Anterior cingulate cortex (tissue), 58 donors: ENCODE data around the gene USP6NL.

Source experiments
- DNase-seq, 58 donors: peaks; one replicate each; lab custom pipeline; 2025; lab: John Stamatoyannopoulos, UW

The USP6NL gene

DNA sequence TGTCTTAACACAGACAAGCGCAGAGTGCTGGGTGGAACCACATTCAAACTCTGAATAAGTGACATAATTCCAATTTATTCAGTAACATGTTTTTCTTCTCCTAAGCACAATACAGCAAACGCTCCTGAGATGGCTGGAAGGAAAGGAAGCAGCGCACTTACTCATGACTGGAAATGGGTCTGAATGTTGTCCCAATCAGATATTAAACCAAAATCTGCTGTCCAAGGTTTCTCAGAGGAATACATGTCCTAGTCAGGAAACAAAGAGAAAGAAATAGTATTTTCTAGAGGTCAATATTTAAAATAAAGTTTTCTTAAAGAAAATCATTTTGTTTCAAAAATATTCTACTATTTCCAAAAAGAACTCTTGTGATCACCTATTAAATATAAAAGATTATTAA, 14.0 kb downstream of the USP6NL start:
- no peak for DNase-seq

DNA sequence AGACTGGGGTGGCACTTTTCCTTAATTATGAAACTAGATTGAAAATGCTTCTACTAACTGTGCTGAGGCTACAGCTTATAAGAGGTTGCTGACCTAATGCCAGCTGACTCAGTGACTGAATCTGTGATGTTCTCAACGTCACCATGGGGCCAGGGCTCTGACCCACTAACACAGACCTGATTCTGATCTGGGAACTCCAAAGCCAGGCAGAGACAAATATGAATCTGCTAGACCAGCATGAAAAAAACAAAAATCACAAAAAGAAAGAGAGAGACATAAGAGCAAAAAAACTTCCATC, 16.1 kb downstream of the USP6NL start:
- peak in 1 of 58 donors; percentile 22 for DNase-seq

DNA sequence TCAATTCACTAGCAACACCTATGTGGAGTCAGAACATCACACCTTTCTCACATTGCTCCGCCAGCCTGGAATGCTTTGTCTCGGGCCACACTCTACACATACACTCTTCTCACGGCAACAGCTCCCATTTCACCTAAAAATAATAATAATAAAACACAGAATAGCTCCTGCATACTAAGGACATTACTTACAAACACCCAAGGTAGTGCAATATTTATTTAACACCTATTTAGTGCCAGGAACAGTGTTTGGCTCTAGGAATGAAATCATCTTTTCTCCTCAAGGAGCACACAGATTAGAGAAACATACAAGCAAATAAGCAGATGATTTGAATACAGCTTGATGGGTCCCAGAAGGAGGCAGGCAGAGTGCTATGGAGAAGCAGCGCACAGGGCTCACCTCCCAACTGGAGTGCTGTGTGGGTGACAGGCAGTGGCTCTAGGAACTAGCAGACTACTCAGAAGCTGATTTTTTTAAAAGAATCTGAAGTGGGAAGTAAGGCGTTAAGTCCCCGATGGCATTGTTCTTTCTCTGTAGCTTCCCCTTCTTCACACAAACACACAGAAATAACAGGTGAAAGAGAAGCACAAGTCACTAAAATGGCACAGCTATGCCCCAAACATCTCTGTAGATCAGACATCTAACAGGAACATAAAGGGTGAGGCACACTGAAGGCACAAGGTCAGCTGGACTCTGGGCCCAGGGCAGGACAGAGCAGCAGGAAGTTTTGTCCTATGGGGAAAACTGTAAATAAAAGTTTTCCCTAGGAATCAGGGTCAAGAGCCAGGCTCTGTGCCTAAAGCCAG, 16.7 kb downstream of the USP6NL start:
- no peak for DNase-seq

DNA sequence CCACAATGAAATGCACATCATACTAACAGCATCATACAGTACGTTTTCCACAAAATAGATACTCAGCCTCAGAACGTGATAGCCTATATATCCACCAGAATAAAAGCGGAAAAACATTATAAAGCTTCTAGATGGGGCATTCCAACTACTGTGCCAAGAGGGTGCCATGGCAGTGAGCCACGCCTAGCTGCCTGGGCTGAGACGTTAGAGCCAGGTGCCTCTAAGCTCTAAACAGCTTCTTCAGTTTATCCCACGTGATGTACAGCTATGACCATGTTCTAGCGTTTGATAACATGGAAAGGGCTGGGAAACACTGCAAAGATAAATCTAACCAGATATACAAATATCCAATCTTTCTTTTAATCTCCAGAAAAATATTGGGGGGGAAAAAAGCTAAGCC, 17.8 kb downstream of the USP6NL start:
- DNase-seq = no peak

DNA sequence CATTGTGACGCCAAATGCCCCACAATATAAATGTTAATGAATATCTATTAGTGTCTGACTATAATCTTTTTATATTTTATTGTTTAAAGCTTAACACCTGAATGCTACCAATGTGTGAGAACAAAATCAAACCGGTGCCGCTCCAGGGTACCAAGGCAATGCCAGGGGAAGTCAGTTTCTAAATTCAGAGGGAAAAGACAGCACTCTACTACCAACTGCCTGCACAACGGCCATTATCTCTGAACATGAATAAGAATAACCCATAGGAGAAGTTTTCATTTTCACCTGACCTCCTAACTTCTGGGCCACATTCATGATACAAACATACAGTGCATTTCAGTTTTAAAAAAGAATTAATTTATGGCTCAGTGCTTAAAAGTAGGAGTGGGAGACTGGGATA, 21.7 kb downstream of the USP6NL start:
- DNase-seq = no peak

DNA sequence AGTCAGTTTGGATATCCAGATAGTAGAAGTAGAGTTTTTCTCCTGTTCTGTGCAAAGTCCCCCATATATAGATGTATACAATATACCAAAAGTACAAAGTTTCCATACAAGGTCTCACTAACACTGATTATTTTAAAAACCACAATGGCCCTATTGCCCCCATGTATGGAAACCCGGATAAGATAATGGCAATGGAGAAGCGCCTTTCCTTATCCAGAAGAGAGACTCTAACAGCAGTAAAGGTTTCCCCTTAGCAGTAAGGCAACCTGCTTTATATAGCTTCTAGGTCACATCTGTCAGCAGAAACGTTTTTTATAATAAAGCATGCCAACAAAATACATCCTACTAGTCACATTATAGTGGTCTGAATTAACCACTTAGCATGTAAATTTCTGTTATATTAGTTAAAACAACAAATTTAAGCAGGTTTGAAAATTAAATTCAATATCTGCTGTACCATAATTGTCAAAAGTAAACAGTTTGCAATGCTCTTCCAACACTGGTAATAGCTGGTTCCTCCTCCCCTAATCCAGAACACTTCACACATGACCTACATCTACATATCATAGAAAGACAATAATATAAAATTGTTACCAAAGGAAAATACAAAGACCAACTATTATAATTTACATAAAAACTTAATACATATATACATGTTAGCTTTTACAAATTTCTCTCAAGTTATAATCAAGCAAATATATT, 22.4 kb downstream of the USP6NL start:
- no peak for DNase-seq

DNA sequence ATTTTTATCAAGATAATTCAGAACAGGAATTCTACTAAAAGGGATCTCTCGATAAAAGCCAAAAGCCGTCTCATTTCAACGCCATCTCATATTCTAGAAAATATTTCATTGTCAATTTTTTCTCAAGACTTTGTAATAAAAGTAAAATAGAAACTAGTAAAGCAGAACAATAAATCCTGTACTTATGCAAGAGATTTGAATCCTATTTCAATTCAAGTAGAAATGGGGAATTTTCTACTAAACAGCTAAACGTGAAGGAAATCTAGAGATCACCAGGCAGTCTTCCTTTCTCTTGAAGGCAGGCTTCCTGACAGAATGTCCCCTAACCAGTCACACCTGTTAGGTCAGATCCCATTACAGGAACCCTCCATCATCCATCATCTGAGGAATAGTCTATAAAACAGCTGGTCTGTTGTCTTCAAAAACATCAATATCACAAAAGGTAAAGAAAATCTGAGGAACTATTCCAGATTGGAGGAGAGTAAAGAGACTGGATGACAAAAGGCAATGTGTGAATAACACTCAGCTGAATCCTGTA, 23.7 kb downstream of the USP6NL start:
- no peak for DNase-seq

DNA sequence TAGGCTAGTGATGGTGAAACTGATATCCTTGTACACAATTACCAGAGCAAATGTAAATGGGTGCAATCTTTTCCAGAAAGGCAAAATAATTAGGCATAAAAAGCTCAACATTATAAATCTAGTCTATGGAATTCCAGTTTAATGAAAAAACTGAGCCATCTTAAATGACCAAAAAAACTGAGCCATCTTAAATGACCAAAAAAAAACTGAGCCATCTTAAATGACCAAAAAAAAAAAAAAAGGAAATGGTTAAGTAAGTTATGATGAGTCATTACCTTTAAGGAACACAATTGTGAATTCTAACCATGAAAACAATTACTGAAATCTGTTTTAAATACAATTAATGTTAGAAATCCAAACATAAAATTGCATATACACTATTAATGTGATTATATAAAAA, 25.3 kb downstream of the USP6NL start:
- DNase-seq = no peak

DNA sequence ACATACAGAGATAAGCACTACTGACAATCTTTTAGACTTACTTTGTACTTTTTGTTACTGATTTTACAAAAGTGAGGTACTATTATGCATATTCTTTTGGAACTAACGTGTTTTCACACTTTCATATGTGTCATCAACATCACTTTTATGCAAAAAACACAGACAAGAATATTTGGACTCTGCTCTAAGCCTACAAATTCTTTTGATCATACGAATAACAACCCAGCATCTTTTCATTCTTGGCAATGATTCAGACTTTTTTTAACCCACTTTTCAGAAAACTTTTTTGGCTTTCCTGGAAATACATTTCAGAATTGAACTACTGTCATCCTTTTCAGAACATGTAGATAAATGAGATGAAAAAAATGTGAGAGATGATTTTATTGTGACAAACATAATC, 30.2 kb downstream of the USP6NL start:
- DNase-seq = no peak

DNA sequence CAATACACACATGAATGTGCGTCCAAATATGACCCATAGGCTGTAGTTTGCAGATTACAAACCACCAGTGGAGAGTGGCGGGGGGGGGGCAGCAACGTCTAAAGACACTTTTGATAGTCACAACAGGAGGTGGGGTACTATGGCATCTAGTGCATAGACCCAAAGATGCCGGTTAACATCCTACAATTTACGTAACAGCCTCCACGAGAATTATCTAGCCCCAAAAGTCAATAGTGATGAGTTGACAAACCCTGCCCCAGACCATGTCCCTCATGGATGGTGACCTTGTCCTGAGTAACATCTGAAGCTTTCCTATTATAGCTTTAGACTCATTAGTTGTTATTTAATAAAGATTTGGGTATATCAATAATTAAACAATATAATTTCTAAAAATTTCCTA, 31.6 kb downstream of the USP6NL start:
- DNase-seq = no peak

DNA sequence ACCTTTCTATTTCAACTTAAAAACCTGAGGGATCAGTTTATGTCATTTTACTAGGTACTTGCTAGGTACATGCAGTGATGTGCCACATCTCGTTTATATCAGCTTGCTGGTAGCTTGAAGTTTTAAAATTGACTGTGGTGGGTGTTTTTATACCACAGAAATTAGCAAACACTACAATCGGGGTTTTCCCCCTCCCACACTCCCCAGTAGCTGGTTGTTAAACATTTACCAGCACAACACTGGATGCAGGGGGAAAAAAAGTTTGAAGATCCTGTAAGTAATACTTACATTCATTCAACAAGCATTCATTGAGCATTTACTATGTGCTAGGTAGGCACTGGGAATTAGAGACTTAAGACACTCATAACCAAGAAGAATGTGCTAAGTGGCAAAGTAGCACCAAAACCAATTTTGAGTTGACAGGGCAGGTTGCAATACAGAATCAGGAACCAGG, 32.6 kb downstream of the USP6NL start:
- no peak for DNase-seq

DNA sequence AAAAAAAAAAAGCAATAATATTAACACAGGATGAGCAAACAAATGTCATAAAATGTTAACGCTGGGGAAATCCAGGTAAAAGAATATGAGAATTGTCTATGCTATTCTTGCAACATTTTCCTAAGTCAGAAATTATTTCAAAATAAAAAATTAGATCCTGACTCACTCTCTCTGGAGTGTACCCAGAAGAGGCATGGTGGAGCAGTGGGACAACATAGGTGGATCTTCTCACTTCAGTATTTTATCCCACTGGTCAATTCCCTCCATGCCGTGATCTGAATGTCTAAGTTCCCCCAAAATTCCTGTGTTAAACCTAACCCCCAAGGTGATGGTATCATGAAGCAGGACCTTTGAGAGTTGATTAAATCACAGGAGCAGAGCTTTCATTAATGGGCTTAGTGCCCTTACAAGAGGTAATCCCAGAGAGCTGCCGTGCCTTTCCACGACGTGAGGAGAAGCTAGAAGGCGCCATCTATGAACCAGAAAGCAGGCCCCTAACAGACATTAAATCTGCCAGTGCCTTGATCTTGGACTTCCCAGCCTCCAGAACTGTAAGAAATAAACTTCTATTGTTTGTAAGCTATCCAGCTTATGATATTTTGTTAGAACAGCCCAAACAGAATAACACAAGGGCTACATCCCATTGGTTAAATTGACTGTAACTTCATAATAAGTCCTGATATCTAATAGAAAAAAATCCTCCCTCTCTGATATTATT, 35.2 kb downstream of the USP6NL start:
- DNase-seq = no peak

DNA sequence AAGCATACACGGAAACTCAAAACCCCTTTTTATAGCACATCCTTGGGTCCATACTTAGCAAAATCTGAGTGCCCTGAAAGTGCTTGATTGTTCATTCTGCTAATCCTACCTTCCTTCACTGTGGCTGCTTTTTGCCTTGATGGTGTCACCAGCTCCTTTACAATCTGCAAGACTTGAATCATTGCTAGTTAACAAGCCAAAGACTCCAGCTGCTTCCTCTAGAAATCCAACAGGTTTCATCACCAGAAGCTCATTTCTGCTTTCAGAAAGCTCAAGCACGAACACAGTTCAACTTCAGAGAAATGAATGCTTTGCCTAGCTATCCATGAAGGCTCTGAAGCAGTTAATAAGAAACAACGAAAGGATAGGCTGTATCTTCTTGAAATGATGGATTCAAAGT, 38.0 kb downstream of the USP6NL start:
- DNase-seq = peak in 4 of 58 donors; percentile 12 to 42 (median 20)

DNA sequence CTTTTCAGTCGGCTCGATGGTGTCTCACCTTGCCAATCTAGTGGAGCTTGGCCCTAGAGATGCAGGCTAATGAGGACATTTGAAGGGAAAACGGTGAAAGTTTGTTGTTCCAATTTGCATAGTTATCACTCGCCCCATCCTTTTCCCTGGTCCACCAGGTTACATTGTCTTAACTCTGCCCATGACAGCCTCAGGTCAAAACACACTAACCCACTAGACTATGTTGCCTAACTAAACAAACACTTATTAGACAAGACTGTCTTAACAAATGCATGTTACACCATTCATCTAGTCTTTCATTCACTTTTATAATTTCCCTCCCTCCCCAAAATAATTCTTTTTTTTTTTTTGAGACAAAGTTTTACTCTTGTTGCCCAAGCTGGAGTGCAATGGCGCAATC, 40.7 kb downstream of the USP6NL start:
- no peak for DNase-seq

DNA sequence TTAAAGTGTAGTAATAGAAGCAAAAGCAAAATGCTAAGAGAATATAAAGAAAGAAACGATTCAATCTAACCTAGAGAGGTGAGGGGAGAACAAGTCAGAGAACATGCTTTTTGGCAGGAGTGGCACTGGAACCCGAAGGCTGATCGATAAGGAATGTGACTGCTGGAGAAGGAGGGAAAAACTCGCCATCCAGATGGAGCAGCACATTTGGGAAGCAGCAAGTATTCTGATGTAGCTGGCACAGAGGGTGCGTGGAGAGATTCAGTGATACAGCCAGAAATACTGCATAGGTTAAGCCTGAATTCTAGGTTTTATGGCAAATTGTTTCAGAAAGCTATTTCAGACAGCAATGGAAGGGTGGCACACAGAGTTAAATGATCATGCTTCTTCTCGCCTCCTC, 42.0 kb downstream of the USP6NL start:
- DNase-seq = peak in 3 of 58 donors; percentile 7 to 11 (median 9)

DNA sequence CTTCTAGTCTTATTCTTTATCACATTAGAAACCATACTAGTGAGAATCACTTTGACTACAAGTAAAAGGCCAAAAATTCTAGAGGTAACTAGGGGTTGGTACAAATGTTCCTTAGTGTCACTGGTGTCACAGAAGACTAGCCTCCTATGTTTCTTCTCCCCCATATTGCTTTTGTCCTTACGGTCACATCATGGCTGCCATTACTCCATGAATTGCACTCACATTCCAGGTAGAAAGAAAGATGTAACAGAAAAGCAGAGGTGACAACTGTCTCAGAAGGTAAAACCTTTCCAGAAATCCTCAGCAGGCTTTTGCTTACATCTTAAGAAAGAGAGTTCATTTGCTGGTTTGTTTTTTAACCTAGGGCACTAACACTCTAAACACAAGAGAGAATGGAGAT, 42.9 kb downstream of the USP6NL start:
- DNase-seq = no peak

DNA sequence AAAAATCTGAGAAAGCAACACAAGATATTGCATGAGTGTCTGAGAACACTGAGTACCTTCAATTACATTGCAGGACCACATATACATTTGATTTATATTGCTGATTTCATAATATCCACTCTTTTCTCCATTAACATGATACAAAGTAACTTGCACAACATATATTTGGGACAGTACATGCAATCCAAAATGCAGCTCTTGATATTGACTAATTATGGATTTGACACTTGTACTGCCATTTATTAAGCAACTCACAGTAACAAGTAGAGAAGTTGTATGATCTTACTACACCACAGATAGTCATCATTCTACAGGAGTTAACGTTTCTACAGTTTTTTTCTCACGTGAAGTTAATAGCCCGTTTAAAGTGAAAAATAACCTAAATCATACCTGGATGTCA, 46.7 kb downstream of the USP6NL start:
- no peak for DNase-seq

DNA sequence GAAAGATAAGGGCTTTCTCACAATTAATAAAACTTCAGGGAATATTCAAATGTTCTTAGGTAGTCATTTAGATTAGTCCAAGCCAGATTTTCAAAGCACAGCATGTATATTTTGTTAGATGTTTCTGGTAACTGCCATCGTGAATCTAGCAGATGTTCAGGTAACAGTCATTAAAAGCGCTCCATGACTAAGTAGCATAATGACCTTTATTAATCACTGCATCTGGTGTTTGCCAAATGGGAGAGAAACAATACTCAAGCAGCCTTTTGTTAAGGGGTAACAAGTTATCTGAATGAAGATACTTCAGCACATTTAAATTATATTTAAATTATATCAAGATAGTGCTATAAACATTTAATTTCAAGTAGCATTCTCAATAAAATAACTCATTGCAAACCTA, 47.5 kb downstream of the USP6NL start:
- DNase-seq = no peak

DNA sequence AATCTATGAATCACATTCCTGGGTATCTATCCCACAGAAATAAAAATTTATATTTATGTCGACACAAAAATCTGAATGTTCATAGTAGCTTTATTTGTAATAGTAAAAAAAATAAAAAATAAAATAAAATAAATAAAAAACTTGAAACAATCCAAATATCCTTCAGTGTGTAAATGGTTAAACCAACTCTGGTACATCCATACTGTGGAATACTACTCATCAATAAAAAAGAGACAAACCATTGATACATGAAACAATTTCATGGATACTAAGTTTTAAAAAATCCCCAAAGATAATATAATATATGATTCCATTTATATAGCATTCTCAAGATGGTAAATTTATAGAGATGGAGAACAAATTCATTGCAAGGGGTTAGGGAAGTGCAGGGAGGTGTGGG, 48.6 kb downstream of the USP6NL start:
- no peak for DNase-seq

DNA sequence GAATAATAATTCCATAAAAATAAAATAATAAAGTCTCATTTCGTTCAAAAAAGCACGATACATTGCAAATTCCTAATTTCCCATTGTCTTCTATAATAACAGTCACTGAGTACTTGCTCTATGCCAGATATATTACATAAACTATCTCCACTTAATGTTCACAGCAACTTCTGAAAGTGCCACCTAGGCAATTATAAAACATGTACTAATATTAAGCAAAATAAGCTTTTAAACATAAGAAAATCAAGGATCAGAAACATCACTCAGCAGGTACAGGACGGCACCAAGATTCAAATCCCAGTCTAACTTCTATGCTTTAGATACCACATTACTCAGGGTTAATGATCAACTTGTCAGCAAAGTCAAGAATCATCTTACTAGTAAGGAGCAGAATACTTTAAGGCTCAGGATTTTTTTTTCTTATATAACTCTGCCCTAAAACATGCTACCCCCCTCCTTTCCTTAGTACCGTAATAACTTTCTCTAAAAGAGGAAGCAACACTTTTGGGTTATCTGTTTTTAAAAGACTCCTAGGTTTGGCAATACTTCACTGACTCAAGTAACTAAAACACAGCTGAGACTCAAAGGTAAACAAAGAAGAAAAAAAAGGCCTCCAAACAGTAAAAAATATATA, 51.3 kb downstream of the USP6NL start:
- DNase-seq = no peak

DNA sequence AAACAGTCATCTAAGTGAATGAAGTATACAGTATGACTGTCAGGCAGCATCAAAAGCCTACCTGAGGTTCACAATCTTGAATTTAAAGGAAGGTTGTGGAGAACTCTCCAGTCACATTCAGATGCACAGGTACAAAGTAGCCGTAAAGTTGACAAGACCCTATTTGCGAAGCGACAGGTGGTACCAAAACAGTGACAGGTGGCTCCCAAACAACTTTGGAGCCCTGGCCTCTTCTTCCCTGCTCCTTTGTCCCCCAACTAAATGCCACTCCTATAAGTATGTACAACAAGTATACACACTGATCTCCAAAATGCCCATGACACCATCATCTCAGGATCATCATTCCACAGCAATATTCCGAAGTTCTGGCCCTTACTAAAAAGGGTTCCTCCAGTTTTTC, 53.5 kb downstream of the USP6NL start:
- DNase-seq = no peak
